WTC11 (cell line): ENCODE results near the gene LVRN. TPM values are rescaled to one million over a fixed set of nuclear protein-coding genes. Genes with fewer than 3 reads are reported as not detected.

Experiments used
- ATAC-seq: fragments of 200-7000 bp; cut with Tn5 transposase; 2 replicates; pipeline ENCODE4 v1.10.0; 2021; ENCODE audit warnings: mild to moderate bottlenecking, moderate library complexity
- CTCF ChIA-PET: fragments of 300-600 bp; sonication (Branson Sonifier 250); formaldehyde crosslinking; loops from one replicate; lab custom pipeline; 2021; ENCODE audit warnings: antibody characterized with exemption; lab: Charles Lee
- POLR2A ChIA-PET: fragments of 350-600 bp; sonication (Branson Sonifier 250); formaldehyde crosslinking; loops from one replicate; lab custom pipeline; 2021; ENCODE audit warnings: antibody characterized with exemption; lab: Charles Lee
- DNase-seq: peaks from one replicate; pipeline ENCODE4 v3.0.0; 2021; ENCODE audit warnings: low spot score
- H3K27ac Mint-ChIP-seq: 2 replicates; pipeline ENCODE4 v1.8.0; 2021; ENCODE audit warnings: mixed read lengths
- H3K27me3 Mint-ChIP-seq: 2 replicates; pipeline ENCODE4 v1.8.0; 2021; ENCODE audit warnings: low read depth, mild to moderate bottlenecking, moderate library complexity, mixed read lengths
- H3K36me3 Mint-ChIP-seq: 2 replicates; pipeline ENCODE4 v1.8.0; 2021; ENCODE audit warnings: mixed read lengths
- H3K4me1 Mint-ChIP-seq: 2 replicates; pipeline ENCODE4 v1.8.0; 2022; ENCODE audit warnings: mixed read lengths
- H3K4me3 Mint-ChIP-seq: 2 replicates; pipeline ENCODE4 v1.8.0; 2021; ENCODE audit warnings: mild to moderate bottlenecking, moderate library complexity, mixed read lengths
- H3K9me3 Mint-ChIP-seq: 2 replicates; pipeline ENCODE4 v1.8.0; 2021; ENCODE audit warnings: mixed read lengths
- AFF4 ChIP-seq: sonication (generic); formaldehyde crosslinking; IDR thresholded peaks from 2 replicates; pipeline ENCODE4 v1.8.1; 2023; ENCODE audit warnings: mild to moderate bottlenecking, missing genetic modification reagents, borderline replicate concordance
- CDX4 ChIP-seq: fragments of 250-450 bp; sonication (Bioruptor Pico); IDR thresholded peaks from 2 replicates; pipeline ENCODE4 v1.9.0; 2021; ENCODE audit warnings: moderate library complexity, mild to moderate bottlenecking, inconsistent platforms, borderline replicate concordance
- E2F1 ChIP-seq: sonication (generic); formaldehyde crosslinking; IDR thresholded peaks from 2 replicates; pipeline ENCODE4 v1.8.0; 2022; ENCODE audit warnings: mild to moderate bottlenecking, missing genetic modification reagents
- E2F4 ChIP-seq: sonication (generic); formaldehyde crosslinking; IDR thresholded peaks from 2 replicates; pipeline ENCODE4 v1.8.1; 2022; ENCODE audit warnings: low read depth, mild to moderate bottlenecking, moderate library complexity, missing genetic modification reagents, borderline replicate concordance
- ELF4 ChIP-seq: sonication (generic); formaldehyde crosslinking; IDR thresholded peaks from 2 replicates; pipeline ENCODE4 v1.8.1; 2022; ENCODE audit warnings: low read depth, mild to moderate bottlenecking, moderate library complexity, missing genetic modification reagents
- ETV6 ChIP-seq: sonication (generic); formaldehyde crosslinking; IDR thresholded peaks from 2 replicates; pipeline ENCODE4 v1.8.1; 2022; ENCODE audit warnings: mild to moderate bottlenecking, missing genetic modification reagents
- GABPB1 ChIP-seq: sonication (generic); formaldehyde crosslinking; IDR thresholded peaks from 2 replicates; pipeline ENCODE4 v1.8.1; 2023; ENCODE audit warnings: mild to moderate bottlenecking, missing genetic modification reagents
- GRHL2 ChIP-seq: fragments of 250-450 bp; sonication (Bioruptor Pico); IDR thresholded peaks from 2 replicates; pipeline ENCODE4 v1.8.0; 2022; ENCODE audit warnings: mild to moderate bottlenecking, moderate library complexity; ENCODE audit not compliant: insufficient replicate concordance, severe bottlenecking
- HMGA2 ChIP-seq: fragments of 250-450 bp; sonication (Bioruptor Pico); IDR thresholded peaks from 2 replicates; pipeline ENCODE4 v1.4.0; 2021; ENCODE audit warnings: mild to moderate bottlenecking, moderate library complexity
- HMGXB4 ChIP-seq: sonication (generic); formaldehyde crosslinking; IDR thresholded peaks from 2 replicates; pipeline ENCODE4 v1.8.1; 2023; ENCODE audit warnings: mild to moderate bottlenecking, moderate library complexity, missing genetic modification reagents
- JUN ChIP-seq: sonication (generic); formaldehyde crosslinking; IDR thresholded peaks from 2 replicates; pipeline ENCODE4 v1.8.0; 2023; ENCODE audit warnings: mild to moderate bottlenecking, missing genetic modification reagents
- KAT7 ChIP-seq: sonication (generic); formaldehyde crosslinking; IDR thresholded peaks from 2 replicates; pipeline ENCODE4 v1.8.1; 2023; ENCODE audit warnings: missing genetic modification reagents, mild to moderate bottlenecking, borderline replicate concordance
- MXD4 ChIP-seq: fragments of 250-450 bp; sonication (Bioruptor Pico); IDR thresholded peaks from 2 replicates; pipeline ENCODE4 v1.8.0; 2021; ENCODE audit warnings: mild to moderate bottlenecking, moderate library complexity, borderline replicate concordance
- NFE2L1 ChIP-seq: sonication (generic); formaldehyde crosslinking; IDR thresholded peaks from 2 replicates; pipeline ENCODE4 v1.8.1; 2023; ENCODE audit warnings: missing genetic modification reagents
- NFYB ChIP-seq: sonication (generic); formaldehyde crosslinking; conservative IDR thresholded peaks from 2 replicates; pipeline ENCODE4 v1.8.0; 2022; ENCODE audit warnings: low read depth, missing genetic modification reagents
- NR1H2 ChIP-seq: sonication (generic); formaldehyde crosslinking; IDR thresholded peaks from 2 replicates; pipeline ENCODE4 v1.9.0; 2021; ENCODE audit warnings: mild to moderate bottlenecking, moderate library complexity, missing genetic modification reagents
- OVOL2 ChIP-seq: fragments of 250-450 bp; sonication (Bioruptor Pico); IDR thresholded peaks from 2 replicates; pipeline ENCODE4 v1.9.0; 2021; ENCODE audit warnings: mild to moderate bottlenecking, borderline replicate concordance
- RORB ChIP-seq: fragments of 250-450 bp; sonication (Bioruptor Pico); IDR thresholded peaks from 2 replicates; pipeline ENCODE4 v1.9.0; 2021; ENCODE audit warnings: mild to moderate bottlenecking
- TP53 ChIP-seq: sonication (generic); formaldehyde crosslinking; IDR thresholded peaks from 2 replicates; pipeline ENCODE4 v1.8.1; 2023; ENCODE audit warnings: mild to moderate bottlenecking, missing genetic modification reagents
- USF1 ChIP-seq: sonication (generic); formaldehyde crosslinking; IDR thresholded peaks from 2 replicates; pipeline ENCODE4 v1.8.0; 2022; ENCODE audit warnings: mild to moderate bottlenecking, missing genetic modification reagents
- ZNF138 ChIP-seq: sonication (generic); formaldehyde crosslinking; conservative IDR thresholded peaks from 2 replicates; pipeline ENCODE4 v1.8.1; 2022; ENCODE audit warnings: mild to moderate bottlenecking, moderate library complexity, missing genetic modification reagents
- ZNF232 ChIP-seq: sonication (generic); formaldehyde crosslinking; IDR thresholded peaks from 2 replicates; pipeline ENCODE4 v1.8.0; 2022; ENCODE audit warnings: mild to moderate bottlenecking, missing genetic modification reagents
- ZNF423 ChIP-seq: fragments of 250-450 bp; sonication (Bioruptor Pico); IDR thresholded peaks from 2 replicates; pipeline ENCODE4 v2.1.2; 2022; ENCODE audit warnings: mild to moderate bottlenecking, moderate library complexity
- ZNF512 ChIP-seq: sonication (generic); formaldehyde crosslinking; IDR thresholded peaks from 2 replicates; pipeline ENCODE4 v1.8.1; 2022; ENCODE audit warnings: missing genetic modification reagents, borderline replicate concordance
- ZNF671 ChIP-seq: fragments of 250-450 bp; sonication (Bioruptor Pico); IDR thresholded peaks from 2 replicates; pipeline ENCODE4 v1.8.0; 2021; ENCODE audit warnings: mild to moderate bottlenecking
- total RNA-seq: library from RNA; stranded (reverse); gene quantifications from 3 replicates; pipeline ENCODE4 v1.2.3, GENCODE V29; 2021

The LVRN gene
- total RNA-seq, 1 experiment from 2014 or later = 0.13 TPM

GRCh38 chr5:115979201-115980041, 17.1 kb downstream of the LVRN start:
- H3K4me3 Mint-ChIP-seq = no peak overlapping the region
- no peaks in the 10 kb centered on the region for H3K4me1 Mint-ChIP-seq
- no peaks in the 10 kb centered on the region for H3K36me3 Mint-ChIP-seq
- no peak for TF ChIP-seq KAT7 (CRISPR knock-in tag)
- no peak for TF ChIP-seq NFE2L1
- no peak for TF ChIP-seq MXD4 (CRISPR knock-in tag)
- no peak for TF ChIP-seq ETV6 (CRISPR knock-in tag)
- TF ChIP-seq ZNF423 (CRISPR knock-in tag) = no peak
- TF ChIP-seq USF1 (CRISPR knock-in tag) = no peak
- TF ChIP-seq RORB (CRISPR knock-in tag) = no peak
- no peak for TF ChIP-seq HMGA2 (CRISPR knock-in tag)
- no peak for TF ChIP-seq E2F1 (CRISPR knock-in tag)
- TF ChIP-seq TP53 = no peak
- TF ChIP-seq ZNF671 = no peak
- no peak for TF ChIP-seq ZNF138
- TF ChIP-seq OVOL2 (CRISPR knock-in tag) = no peak
- TF ChIP-seq, all 79 proteins: peak for 0
- Mint-ChIP-seq H3K9me3 (no peaks in the 10 kb centered on the region), H3K27ac (no peak overlapping the region), H3K27me3 (no peaks in the 10 kb centered on the region)
- ATAC-seq (no peak), DNase-seq (no peak)
- ChIA-PET POLR2A (no interaction called here), CTCF (interaction anchor here (0.8 kb wide), 1 partner anchor 90 kb away, joined by 3 read pairs; no protein-coding TSS in a partner anchor)

GRCh38 chr5:115983519-115983918, 21.2 kb downstream of the LVRN start:
- no peak overlapping the region for H3K4me3 Mint-ChIP-seq
- H3K4me1 Mint-ChIP-seq = no peaks in the 10 kb centered on the region
- no peaks in the 10 kb centered on the region for H3K9me3 Mint-ChIP-seq
- CTCF ChIA-PET = interaction anchor here (1.1 kb wide), 1 partner anchor 19 kb away, joined by 3 read pairs; no protein-coding TSS in a partner anchor
- no peak overlapping the region for H3K27ac Mint-ChIP-seq
- H3K36me3 Mint-ChIP-seq = no peaks in the 10 kb centered on the region
- POLR2A ChIA-PET = no interaction called here
- ATAC-seq = no peak
- no peaks in the 10 kb centered on the region for H3K27me3 Mint-ChIP-seq
- no peak for DNase-seq
- TF ChIP-seq NR1H2 (CRISPR knock-in tag) = no peak
- no peak for TF ChIP-seq NFYB
- no peak for TF ChIP-seq ZNF232 (CRISPR knock-in tag)
- TF ChIP-seq AFF4 (CRISPR knock-in tag) = no peak
- TF ChIP-seq CDX4 (CRISPR knock-in tag) = no peak
- no peak for TF ChIP-seq JUN (CRISPR knock-in tag)
- TF ChIP-seq HMGA2 (CRISPR knock-in tag) = no peak
- TF ChIP-seq ZNF512 (CRISPR knock-in tag) = no peak
- TF ChIP-seq ELF4 (CRISPR knock-in tag) = no peak
- TF ChIP-seq HMGXB4 (CRISPR knock-in tag) = no peak
- no peak for TF ChIP-seq GRHL2
- no peak for TF ChIP-seq GABPB1 (CRISPR knock-in tag)
- TF ChIP-seq E2F4 (CRISPR knock-in tag) = no peak
